GM20431 (cell line): ENCODE results near the gene MATR3.
"Not testable (repeated sequence)": the region's sequence is repeated elsewhere in the genome, so short reads cannot be mapped to it uniquely, and the experiment has no call there.

Experiments used
- in situ Hi-C: fragments of 300-500 bp; cut with MseI, MboI; formaldehyde crosslinking; loops from one replicate; pipeline ENCODE4 v1.15.0; 2020; ENCODE audit warnings: low sequenced_read_pairs; ENCODE audit not compliant: unreplicated experiment

Gene MATR3

GRCh38 chr5:139294374-139295165 lies 1.0 kb downstream of the MATR3 start:
- in situ Hi-C loops = no loop called here

GRCh38 chr5:139295346-139296057 lies 2.0 kb downstream of the MATR3 start:
- in situ Hi-C loops = no loop called here

DNA sequence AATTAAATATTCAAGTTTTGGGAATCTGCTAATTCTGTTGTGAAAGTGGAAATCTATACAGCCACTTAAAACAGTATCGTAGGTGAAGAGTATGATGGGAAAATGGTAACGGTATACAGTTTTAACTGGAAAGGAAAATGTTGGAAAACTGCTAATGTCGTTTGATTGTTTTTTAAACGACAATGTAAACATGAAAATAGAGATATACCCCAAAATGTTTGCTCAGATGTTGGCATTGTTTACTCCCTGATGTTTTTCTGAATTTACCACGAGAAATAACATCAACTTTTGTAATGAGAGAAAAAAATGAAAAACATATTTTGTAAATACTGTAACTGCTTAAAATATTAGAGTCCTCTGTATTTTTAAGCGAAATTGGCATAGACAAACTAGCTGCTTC lies 2.7 kb downstream of the MATR3 start:
- in situ Hi-C loops = no loop called here

GRCh38 chr5:139296862-139297326 lies 3.4 kb downstream of the MATR3 start:
- in situ Hi-C loops = no loop called here

DNA sequence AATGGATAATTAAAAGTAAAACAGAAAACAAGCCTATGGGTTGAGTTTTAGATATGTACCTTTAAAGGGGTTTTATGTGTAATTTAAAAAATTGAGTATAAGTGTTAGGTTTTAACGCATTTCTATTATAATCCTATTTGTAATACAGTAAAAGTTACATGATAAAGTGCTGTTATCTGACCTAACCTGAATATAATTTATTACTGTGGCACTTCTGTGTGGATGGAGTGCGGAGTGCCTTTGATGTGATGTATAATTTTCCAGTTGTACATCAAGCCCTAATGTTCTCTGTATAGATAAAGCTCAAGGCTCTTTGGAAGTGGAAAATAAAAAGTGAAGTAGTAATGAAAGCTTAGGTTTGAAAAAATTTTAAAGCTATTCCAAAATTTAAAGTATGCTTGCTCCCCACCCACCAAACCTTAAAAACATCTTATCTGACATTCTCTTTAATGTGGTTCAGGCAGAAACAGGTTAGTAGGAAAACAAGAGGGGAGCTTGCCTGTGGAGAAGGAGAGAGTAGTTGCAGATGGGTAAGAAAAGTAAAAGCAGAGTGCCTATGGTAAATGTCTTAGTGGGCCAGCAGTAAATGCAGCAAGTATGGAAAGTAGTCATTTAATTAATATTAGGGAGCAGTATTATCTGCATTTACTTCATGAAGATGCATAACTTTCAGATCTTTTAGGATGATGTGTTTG lies 4.0 kb downstream of the MATR3 start:
- in situ Hi-C loops = no loop called here

DNA sequence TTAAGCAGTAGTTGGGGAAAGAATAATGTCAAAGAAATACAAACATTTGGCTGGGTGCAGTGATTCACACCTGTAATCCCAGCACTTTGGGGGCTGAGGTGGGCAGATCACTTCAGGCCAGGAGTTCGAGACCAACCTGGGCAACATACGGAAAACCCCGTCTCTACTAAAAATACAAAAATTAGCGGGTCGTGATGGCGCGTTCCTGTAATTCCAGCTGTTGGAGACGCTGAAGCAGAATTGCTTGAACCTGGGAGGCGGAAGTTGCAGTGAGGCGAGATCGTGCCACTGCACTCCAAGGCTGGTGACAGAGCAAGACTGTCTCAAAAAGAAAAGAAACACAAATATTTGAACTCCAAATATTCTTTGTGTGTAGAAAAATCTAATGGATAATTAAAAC lies 4.7 kb downstream of the MATR3 start:
- in situ Hi-C loops = no loop called here

DNA sequence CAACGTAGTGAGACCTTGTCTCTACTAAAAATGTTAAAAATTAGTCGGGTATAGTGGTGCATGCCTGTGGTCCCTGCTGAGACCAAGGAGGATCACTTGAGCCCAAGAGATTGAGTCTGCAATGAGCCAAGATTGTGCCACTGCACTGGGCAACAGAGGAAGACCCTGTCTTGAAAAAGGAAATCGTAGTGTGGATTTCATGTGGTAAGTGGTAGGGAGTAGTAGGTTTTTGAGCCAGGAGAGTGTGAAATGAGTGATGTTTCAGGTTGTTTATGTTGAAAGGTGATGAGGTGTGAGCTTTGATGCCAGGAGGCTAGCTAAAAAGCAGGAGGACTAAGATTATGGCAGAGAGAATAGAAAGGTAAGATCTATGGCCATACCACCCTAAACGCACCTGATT lies 5.9 kb downstream of the MATR3 start:
- in situ Hi-C loops = no loop called here

GRCh38 chr5:139301808-139302499 lies 8.4 kb downstream of the MATR3 start:
- in situ Hi-C loops = no loop called here

GRCh38 chr5:139304391-139305324 lies 11.1 kb downstream of the MATR3 start:
- in situ Hi-C loops = no loop called here

DNA sequence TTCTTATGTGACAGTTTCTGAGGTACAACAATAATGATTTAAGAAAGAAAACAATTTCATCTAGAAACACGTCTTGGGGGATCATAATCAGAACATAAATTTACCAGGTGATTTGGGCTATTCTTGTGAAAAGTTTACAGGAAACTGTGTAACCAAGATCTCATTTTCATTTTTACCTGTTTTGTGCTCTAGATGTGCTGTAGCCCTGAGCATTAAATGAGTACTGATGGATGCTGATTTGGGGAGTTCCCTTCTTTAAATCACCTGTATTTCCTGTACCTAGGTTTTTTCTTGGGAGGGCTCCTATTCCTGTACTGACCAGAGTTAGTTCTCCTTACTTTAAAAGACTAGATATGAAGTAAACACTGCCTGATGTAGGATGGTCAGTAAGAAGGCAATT lies 12.7 kb downstream of the MATR3 start:
- in situ Hi-C loops = no loop called here

DNA sequence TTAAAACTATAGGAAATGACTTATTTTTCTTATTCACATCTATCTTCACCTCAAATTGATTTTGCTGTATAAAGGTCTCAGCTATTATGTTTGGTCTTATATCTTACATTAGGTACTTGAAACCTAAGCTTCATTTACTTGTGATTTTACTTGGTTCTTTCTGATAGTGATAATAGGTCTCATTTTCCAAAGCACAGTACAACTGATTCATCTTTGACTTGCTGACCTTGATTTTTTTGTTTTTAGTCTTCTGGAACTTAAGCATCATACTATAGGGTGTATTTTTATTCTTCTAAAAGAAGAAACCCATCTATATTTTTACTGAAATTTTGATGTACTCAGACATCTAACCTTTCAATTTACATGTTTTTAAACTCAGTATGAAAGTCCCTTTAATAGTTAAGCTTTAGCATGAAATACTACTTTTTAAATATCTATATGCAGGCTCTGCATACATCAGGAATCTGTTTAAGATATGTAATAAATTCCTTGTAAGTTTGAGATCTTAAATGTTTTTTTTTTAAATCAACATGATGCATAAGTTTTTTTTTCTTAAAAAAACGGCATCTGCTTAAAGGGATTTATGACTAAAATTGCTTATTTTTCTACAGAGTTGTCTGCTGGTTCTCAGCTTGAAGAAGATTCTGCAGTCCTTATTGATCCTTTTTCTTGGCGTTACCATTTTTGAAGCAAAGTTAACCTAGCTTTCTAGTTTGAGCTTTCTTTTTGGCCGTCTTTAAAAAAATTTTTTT lies 13.3 kb downstream of the MATR3 start:
- in situ Hi-C loops = no loop called here

DNA sequence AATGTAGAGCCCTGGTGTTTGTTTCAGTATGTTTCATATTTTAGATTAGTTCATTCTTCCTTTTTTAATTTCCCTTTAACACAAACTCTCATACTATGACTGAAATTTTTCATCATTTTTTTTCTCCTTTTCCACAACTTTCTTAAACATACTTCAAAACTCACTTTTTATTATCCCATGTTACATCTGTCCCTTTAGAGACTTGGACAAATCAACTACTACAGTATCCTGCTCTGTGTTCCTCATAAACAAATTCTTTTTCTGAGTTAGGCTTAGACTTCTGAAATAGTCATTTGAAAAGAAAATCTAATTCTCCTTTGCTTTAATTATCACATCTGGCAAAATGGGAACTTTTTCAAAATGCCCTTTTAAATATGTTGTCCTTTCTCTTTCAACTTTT lies 15.3 kb downstream of the MATR3 start:
- in situ Hi-C loops = no loop called here

DNA sequence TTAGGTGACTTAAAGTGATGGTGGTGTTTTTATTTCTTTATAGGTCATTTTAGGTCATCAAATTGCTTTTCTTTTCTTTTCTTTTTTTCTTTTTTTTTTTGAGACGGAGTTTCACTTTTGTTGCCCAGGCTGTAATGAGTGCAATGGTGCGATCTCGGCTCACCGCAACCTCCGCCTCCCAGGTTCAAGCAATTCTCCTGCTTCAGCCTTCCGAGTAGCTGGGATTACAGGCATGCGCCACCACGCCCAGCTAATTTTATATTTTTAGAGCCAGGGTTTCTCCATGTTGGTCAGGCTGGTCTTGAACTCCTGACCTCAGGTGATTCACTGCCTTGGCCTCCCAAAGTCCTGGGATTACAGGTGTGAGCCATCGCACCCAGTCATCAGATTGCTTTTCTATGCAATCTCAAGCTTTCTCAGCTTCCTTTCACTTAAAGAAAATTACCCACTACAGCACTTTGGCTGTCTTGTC lies 17.2 kb downstream of the MATR3 start:
- in situ Hi-C loops = not testable (repeated sequence)

- in situ Hi-C loops = no loop called here
Observed at GRCh38 chr5:139312075-139312474, 18.5 kb downstream of the MATR3 start.

- in situ Hi-C loops = no loop called here
Observed at GRCh38 chr5:139314276-139314675, 20.7 kb downstream of the MATR3 start.

- in situ Hi-C loops = no loop called here
Observed at GRCh38 chr5:139315056-139315615, 21.6 kb downstream of the MATR3 start.

GRCh38 chr5:139335811-139336210 lies 42.3 kb downstream of the MATR3 start:
- in situ Hi-C loops = no loop called here

DNA sequence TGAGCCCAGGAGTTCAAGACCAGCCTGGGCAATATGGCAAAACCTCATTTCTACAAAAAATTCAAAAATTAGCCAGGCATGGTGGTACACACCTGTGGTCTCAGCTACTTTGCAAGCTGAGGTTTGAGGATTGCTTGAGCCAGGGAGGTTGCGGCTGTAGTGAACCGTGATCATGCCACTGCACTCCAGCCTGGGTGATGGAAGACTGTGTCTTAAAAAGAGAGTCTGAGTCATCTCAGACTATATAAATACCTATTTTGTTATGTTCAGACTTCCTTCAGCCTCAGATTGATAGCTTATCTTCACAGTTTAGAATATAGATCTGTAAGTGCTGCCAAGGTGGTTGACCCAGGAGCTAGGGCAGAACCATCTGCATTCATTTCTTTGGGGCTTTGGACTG lies 46.5 kb downstream of the MATR3 start:
- in situ Hi-C loops = no loop called here
